GM18505 (cell line): ENCODE results near the gene AHCTF1.
"Not testable (repeated sequence)": the region's sequence is repeated elsewhere in the genome, so short reads cannot be mapped to it uniquely, and the experiment has no call there.

Source experiments
- ATAC-seq: cut with Tn5 transposase; IDR thresholded peaks from one replicate; pipeline ENCODE4 v1.9.1; 2021; ENCODE audit not compliant: unreplicated experiment
- POLR2A ChIP-seq: IDR thresholded peaks from 4 replicates; pipeline ENCODE4 v1.6.1; 2011; ENCODE audit warnings: borderline replicate concordance; ENCODE audit not compliant: insufficient read depth, insufficient read length; ENCODE audit errors: extremely low read depth

Gene AHCTF1

DNA sequence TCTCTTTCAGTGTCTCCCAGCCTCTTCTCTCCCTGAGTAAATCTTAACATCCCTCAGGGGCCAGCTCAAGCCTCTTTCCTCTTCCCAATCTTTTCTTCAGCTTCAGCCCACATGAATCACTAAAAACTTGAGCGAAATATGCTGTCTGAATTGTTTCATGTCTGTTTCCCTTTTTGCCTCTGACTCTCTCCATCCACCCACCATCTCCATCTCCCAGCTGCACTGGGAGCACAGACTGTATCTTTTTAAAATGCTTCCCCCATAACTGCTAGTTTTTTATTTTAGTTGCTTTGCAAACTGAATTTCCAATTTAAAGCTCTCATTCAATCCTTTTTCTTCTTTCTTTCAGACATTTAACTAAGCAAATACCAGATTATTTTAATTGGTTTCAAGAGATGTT is 3.0 kb upstream of the AHCTF1 start:
- ATAC-seq = no peak
- TF ChIP-seq POLR2A = no peak

DNA sequence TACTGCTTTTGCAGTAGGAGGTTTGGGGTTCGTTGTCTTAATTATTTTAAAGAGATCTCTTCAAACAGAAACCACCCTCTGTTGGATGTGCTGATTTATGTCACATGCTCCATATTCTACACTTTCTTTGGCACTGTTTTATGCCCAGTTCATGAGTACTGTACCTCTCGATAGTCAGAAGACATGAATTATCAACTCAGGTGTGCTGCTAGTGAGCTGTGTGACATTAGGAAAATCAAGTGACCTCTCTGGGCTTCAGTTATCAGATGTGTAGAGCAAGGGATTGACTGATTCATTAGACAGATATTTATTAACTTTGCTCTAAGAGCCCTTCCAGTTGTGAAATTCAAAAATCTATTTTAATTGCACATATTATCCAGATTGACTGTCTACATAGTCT is 2.1 kb upstream of the AHCTF1 start:
- ATAC-seq = no peak
- no peak for TF ChIP-seq POLR2A

DNA sequence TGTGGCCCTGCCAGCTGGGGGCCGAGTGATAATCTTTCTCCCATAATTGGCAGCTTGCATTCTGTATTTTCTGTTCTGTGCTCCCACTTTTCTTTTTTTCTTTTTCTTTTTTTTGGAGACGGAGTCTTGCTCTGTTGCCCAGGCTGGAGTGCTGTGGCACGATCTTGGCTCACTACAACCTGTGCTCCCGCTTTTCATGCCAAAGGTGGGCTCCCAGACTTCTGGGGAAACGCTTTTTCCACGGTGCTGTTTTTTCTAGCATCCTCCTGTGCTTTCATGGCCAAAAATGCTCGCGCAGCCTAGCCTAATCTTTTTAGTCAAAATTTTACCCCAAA is 585 bp upstream of the AHCTF1 start:
- no peak for TF ChIP-seq POLR2A
- ATAC-seq = no peak

DNA sequence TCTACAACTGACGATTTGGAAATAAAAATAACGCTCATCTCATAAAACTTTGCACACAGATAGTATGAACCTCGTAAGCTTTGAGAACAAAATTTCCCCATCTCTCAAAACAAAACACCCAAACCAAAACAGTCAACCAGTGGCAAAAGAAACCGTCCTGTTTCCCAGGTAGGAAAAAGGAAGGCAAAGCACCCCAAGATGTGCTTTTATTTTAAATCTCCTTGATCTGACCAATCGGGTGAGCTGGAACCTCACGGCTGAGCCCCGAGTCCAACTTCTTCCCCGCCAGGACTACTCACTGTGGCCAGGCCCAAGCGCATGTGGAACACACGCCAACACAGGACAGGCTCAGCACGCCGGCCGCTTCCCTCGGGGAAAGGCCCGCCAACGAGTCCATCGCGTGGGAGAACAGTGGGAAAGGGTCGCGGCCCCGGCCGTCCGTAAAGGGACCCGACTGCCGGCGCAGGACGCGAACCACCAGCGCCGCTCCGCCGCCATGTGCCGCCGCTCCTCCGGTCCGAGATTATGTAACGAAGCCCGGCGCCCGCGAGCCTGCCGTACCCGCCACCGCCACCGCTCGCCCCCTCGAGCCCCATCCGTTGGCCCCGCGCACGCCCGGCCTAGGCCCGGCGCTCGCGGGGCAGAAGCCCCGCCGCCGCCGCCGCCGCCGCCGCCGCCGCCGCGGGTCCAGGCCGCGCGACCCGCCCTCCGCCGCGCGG is 759 bp downstream of the AHCTF1 start:
- ATAC-seq = peak; percentile 29
- no peak for TF ChIP-seq POLR2A

DNA sequence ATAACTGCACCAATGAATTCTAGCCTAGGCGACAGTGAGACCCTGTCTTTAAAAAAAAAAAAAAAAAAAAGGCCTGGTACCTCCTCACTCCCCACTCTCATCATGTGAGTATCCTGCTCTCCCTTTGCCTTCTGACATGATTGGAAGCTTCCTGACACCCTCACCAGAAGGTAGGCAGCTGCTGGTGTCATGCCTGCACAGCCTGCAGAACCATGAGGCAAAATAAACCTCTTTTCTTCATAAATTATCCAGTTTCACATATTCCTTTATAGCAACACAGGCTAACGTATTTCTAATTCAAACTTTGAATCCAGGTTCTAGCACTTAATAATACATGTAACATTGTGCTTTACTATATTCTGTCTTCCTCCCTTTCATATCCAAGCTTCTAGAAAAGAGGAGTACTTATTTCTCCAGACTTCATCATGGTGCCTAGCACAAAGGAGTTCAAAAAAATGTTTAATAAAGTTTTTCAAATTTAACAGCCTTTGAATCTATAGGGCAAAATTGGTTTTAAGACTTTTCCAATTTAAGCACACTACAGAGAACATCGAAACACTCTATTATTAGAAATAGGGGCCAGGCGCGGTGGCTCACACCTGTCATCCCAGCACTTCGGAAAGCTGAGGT is 5.6 kb downstream of the AHCTF1 start:
- TF ChIP-seq POLR2A = no peak

DNA sequence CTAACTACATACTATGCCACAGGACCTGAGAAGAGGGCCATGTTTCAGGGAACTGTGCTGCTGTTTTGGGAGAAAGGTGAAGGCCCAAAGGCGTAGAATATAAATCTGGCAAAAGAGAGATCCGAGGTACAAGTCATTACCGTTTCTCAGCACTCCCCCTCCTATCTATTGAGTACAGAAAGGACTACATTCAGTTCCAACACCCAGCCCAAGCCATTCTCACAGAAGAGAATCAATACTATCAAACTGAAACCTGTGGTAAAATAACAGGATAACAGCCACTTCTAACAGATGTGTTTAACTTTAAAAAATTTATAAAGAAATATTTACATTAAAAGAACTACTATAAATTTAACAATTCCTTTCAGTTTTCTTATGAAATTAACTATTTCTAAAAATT is 7.8 kb downstream of the AHCTF1 start:
- no peak for TF ChIP-seq POLR2A
- ATAC-seq = no peak

More for the DNA sequence above, 5.6 kb downstream of the AHCTF1 start:
- no peak for ATAC-seq

DNA sequence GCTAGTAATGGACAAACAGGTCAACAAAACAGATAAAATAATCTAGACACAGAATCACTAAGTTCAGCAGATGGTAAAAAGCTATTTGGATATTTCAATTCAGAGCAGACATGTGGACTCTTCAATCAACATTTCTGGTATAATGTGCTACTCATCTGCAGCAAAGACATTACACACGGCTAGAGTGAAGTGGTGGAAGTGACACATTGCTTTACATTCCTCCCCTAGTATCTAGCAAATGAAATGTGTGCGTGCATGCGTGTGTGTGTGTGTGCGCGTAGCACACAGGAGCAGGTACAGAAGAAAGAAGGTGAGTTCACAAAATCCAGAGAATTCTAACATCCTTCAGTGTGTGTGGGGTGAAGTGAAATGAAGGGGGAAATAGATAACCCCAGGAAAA is 8.3 kb downstream of the AHCTF1 start:
- TF ChIP-seq POLR2A = no peak
- ATAC-seq = no peak

DNA sequence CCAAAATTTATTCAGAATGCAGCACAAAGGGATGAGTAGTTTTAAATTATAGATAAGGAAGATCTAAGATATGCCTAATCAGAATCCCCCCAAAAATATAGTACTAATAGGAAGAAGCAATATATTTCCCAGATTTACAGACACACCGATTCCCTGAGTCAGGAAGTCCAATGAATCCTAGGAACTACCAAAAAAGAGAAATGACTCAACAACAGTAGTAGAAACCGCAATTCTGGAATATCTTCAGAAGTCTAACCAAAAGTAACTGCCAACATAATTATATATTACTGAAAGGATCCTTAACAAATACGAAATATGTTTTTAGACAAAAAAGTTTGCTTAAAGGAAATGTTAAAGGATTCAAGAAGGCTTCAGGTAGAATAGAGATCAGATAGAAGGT is 10.3 kb downstream of the AHCTF1 start:
- ATAC-seq = no peak
- TF ChIP-seq POLR2A = no peak

DNA sequence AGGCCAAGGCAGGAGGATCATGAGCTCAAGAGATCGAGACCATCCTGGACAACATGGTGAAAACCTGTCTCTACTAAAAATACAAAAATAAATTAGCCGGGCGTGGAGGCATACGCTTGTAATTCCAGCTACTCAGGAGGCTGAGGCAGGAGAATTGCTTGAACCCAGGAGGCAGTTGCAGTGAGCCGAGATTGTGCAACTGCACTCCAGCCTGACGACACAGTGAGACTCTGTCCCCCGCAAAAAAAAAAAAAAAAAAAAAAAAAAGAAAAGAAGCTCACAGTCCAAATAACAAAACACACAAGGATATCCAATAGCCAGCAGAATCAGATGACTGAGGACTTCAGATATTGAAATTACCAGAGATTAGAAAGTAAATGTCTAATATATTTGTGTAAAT is 11.8 kb downstream of the AHCTF1 start:
- ATAC-seq = no peak
- no peak for TF ChIP-seq POLR2A

DNA sequence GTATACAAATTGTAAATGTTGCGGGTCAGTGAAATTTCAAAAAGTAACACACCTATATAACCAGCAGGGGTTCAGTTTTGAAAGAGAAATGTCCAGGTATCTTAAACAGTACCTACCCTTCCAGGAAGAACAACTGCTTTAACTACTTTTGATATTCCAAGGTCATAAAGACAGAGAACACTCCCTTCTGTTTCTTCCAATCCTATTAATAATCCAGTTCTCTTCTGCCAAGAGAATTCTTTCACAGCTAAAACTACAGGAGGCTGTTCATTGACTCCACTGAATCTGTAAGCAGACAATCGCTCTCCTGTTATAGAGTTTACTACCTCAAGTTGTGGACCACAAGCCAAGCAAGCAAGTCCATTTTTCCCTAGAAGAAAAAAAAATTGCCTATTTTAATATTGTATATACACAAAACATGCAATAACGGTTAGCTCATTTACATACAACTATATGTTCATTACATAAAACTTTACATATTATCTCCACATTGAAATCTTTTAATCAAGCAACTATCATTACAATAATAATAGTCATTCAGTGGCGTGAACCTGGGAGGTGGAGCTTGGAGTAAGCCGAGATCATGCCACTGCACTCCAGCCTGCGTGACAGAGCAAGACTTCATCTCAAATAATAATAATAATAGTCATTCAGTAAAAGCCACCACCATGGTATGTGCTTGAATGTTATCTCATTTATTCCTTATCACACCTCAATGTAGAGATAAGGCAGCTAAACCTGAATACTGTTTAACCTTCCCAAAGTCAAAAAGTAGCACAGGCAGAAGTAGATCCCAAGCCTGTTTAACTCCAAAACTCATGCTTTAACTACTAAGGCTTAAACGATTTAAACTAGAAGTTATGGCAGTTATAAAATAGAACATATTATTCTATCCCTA is 15.5 kb downstream of the AHCTF1 start:
- not testable (repeated sequence) for ATAC-seq

DNA sequence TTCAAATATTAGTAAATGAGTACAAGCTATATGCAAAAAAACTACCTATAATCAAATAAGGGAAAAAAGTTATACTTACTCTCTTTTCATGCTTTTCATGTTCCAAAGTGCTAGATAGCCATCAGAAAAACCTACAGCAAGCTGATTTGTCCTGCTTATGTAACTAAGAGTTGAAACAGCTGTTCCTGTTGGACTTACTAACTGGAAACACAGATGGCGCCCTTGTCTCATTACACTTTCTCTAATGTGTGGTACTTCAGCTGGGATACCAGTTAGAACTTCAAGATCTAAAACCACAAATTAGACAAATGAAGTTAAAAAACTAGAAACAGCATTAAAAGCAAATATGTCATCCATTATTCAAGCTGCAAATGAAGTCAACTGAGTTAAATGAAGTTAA is 24.3 kb downstream of the AHCTF1 start:
- no peak for TF ChIP-seq POLR2A
- ATAC-seq = no peak

DNA sequence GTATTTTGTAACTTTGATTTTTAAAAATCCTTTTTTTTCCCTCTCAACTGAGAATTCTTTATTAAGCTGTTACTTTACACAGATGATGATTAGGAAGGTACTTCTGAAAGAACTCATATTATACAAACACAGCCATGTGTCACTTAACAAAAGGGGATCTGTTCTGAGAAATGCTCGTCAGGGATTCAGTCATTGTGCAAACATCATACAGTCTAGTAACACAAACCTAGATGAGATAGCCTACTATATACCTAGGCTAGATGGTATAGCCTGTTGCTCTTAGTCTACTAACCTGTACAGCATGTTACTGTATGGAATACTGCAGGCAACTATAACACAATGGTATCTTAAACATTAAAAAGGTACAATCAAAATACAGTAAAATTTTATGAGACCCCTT is 24.9 kb downstream of the AHCTF1 start:
- ATAC-seq = no peak
- no peak for TF ChIP-seq POLR2A

DNA sequence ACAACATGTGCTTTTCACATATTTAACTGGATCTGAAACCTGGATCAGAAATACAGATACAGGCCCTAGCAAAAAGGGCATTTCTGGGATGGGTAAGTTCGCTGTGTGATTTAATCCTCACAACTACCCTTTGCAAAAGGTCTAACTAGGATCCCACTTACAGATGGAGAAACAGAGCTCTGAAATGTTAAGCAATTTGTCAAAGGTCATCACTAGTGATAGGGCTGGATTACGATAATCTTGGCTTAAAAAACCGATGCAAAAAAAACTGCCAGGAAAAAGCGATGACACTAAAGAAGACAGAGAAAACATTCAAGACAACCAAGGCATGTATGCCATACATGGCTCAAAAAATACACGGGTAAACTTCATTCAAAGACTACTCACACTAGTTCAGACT is 29.9 kb downstream of the AHCTF1 start:
- ATAC-seq = no peak
- no peak for TF ChIP-seq POLR2A

DNA sequence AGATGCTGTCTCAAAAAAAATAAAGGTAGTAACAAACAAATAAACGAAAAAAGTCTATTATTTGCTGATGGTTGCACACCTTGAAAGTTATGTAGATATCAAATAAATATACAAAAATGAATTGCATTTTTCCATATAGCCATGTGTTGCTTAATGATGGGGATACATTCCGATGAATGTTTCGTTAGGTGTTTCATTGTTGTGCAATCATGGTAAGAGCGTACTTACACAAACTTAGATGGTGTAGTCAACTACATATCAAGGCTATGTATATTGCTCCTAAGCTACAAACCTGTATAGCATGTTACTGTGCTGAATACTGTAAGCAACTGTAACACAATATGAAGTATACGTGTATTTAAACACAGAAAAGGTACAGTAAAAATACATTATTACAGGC is 34.4 kb downstream of the AHCTF1 start:
- no peak for TF ChIP-seq POLR2A
- no peak for ATAC-seq

DNA sequence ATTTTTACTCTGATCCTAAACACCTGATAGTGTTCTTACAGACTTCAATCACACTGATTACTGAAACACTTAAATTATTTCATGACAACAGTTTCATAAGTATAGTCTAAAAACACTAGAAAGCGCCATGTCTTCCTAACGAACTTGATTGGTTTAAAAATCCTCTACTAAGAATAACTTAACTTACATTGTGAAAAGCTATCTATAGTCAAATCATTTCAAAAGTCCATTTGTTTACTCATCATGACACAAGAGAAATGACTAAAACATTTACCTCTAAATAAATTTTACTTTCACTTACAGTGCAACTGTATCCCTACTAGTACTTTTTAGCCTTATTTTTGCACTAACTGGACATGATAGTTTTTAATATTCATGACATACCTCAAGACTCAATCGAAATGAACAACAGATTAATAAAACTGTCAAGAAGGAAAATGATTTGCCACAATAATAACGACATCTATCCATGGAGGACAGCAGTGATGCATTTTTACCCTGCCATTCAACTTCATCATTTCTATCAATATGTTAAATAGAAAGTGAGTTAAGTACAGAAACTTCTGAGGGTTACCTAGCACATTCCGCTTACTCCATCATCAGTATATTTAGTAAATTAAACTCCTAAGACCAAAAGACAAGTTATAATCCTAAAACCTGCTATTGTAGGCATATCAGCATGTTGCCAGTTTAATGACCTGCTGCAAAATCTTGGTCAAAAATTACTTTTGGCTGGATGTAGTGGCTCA is 38.4 kb downstream of the AHCTF1 start:
- ATAC-seq = no peak
- no peak for TF ChIP-seq POLR2A
